Activated naive CD4-positive, alpha-beta T cell treated with anti-CD3 and anti-CD28 coated beads, Interleukin-2, amount 50 U/mL, for 24 hours (primary cell): ENCODE results near the gene WDR41.
"Not testable (repeated sequence)": the region's sequence is repeated elsewhere in the genome, so short reads cannot be mapped to it uniquely, and the experiment has no call there.

ENCODE experiments used
- H3K27ac Mint-ChIP-seq: one replicate; pipeline ENCODE4 v1.8.0; 2021; ENCODE audit warnings: mild to moderate bottlenecking, mixed read lengths
- H3K27me3 Mint-ChIP-seq: one replicate; pipeline ENCODE4 v1.8.0; 2021; ENCODE audit warnings: mixed read lengths
- H3K36me3 Mint-ChIP-seq: one replicate; pipeline ENCODE4 v1.8.0; 2021; ENCODE audit warnings: mixed read lengths
- H3K4me1 Mint-ChIP-seq: one replicate; pipeline ENCODE4 v1.8.0; 2021; ENCODE audit warnings: mixed read lengths
- H3K4me3 Mint-ChIP-seq: one replicate; pipeline ENCODE4 v1.8.0; 2021; ENCODE audit warnings: mild to moderate bottlenecking, mixed read lengths
- H3K9me3 Mint-ChIP-seq: one replicate; pipeline ENCODE4 v1.8.0; 2021; ENCODE audit warnings: mixed read lengths

The WDR41 gene

GRCh38 chr5:77398458-77398857 lies 93.7 kb downstream of the WDR41 start:
- H3K27ac Mint-ChIP-seq: no peak overlapping the region
- no peak overlapping the region for H3K4me3 Mint-ChIP-seq
- no peaks in the 10 kb centered on the region for H3K36me3 Mint-ChIP-seq
- H3K9me3 Mint-ChIP-seq: no peaks in the 10 kb centered on the region
- H3K4me1 Mint-ChIP-seq: peaks cover 6% of the 10 kb centered on the region
- no peaks in the 10 kb centered on the region for H3K27me3 Mint-ChIP-seq

- no peaks in the 10 kb centered on the region for H3K9me3 Mint-ChIP-seq
- H3K4me3 Mint-ChIP-seq: no peak overlapping the region
- H3K36me3 Mint-ChIP-seq: no peaks in the 10 kb centered on the region
- no peaks in the 10 kb centered on the region for H3K27me3 Mint-ChIP-seq
- H3K4me1 Mint-ChIP-seq: peaks cover 6% of the 10 kb centered on the region
- H3K27ac Mint-ChIP-seq: no peak overlapping the region
Measured at GRCh38 chr5:77397686-77398292, 94.3 kb downstream of the WDR41 start.

GRCh38 chr5:77396017-77396416 lies 96.1 kb downstream of the WDR41 start:
- H3K27ac Mint-ChIP-seq: no peak overlapping the region
- peaks cover 6% of the 10 kb centered on the region for H3K4me1 Mint-ChIP-seq

GRCh38 chr5:77394064-77394715 lies 97.9 kb downstream of the WDR41 start:
- Mint-ChIP-seq H3K36me3 (peaks cover 2% of the 10 kb centered on the region), H3K27ac (no peak overlapping the region), H3K9me3 (no peaks in the 10 kb centered on the region), H3K4me1 (peaks cover 6% of the 10 kb centered on the region), H3K27me3 (no peaks in the 10 kb centered on the region), H3K4me3 (no peak overlapping the region)

More at GRCh38 chr5:77396017-77396416, 96.1 kb downstream of the WDR41 start:
- Mint-ChIP-seq H3K9me3 (no peaks in the 10 kb centered on the region), H3K36me3 (peaks cover 2% of the 10 kb centered on the region), H3K27me3 (no peaks in the 10 kb centered on the region), H3K4me3 (no peak overlapping the region)

GRCh38 chr5:77391240-77391765 lies 100.8 kb downstream of the WDR41 start:
- no peaks in the 10 kb centered on the region for H3K27me3 Mint-ChIP-seq
- H3K36me3 Mint-ChIP-seq: peaks cover 2% of the 10 kb centered on the region
- H3K4me1 Mint-ChIP-seq: peaks cover 3% of the 10 kb centered on the region
- H3K4me3 Mint-ChIP-seq: no peak overlapping the region
- H3K27ac Mint-ChIP-seq: no peak overlapping the region
- H3K9me3 Mint-ChIP-seq: no peaks in the 10 kb centered on the region

GRCh38 chr5:77390795-77391194 lies 101.3 kb downstream of the WDR41 start:
- H3K9me3 Mint-ChIP-seq: no peaks in the 10 kb centered on the region
- H3K4me1 Mint-ChIP-seq: no peaks in the 10 kb centered on the region
- H3K36me3 Mint-ChIP-seq: peaks cover 2% of the 10 kb centered on the region

GRCh38 chr5:77390221-77390620 lies 101.9 kb downstream of the WDR41 start:
- peaks cover 2% of the 10 kb centered on the region for H3K36me3 Mint-ChIP-seq
- no peak overlapping the region for H3K27ac Mint-ChIP-seq
- H3K4me3 Mint-ChIP-seq: no peak overlapping the region
- H3K4me1 Mint-ChIP-seq: no peaks in the 10 kb centered on the region
- H3K27me3 Mint-ChIP-seq: no peaks in the 10 kb centered on the region
- no peaks in the 10 kb centered on the region for H3K9me3 Mint-ChIP-seq

More at GRCh38 chr5:77390795-77391194, 101.3 kb downstream of the WDR41 start:
- Mint-ChIP-seq H3K4me3 (no peak overlapping the region), H3K27ac (no peak overlapping the region), H3K27me3 (no peaks in the 10 kb centered on the region)

- no peak overlapping the region for H3K4me3 Mint-ChIP-seq
- no peaks in the 10 kb centered on the region for H3K27me3 Mint-ChIP-seq
- peaks cover 2% of the 10 kb centered on the region for H3K36me3 Mint-ChIP-seq
- no peak overlapping the region for H3K27ac Mint-ChIP-seq
- no peaks in the 10 kb centered on the region for H3K9me3 Mint-ChIP-seq
- no peaks in the 10 kb centered on the region for H3K4me1 Mint-ChIP-seq
Measured at GRCh38 chr5:77389746-77390145, 102.4 kb downstream of the WDR41 start.

GRCh38 chr5:77386340-77386739 lies 105.8 kb downstream of the WDR41 start:
- not testable (repeated sequence) for H3K4me1 Mint-ChIP-seq, H3K9me3 Mint-ChIP-seq, H3K27me3 Mint-ChIP-seq, H3K36me3 Mint-ChIP-seq, H3K27ac Mint-ChIP-seq, H3K4me3 Mint-ChIP-seq

GRCh38 chr5:77383336-77383735 lies 108.8 kb downstream of the WDR41 start:
- not testable (repeated sequence) for H3K27ac Mint-ChIP-seq

More at GRCh38 chr5:77383336-77383735, 108.8 kb downstream of the WDR41 start:
- not testable (repeated sequence) for H3K36me3 Mint-ChIP-seq, H3K27me3 Mint-ChIP-seq, H3K9me3 Mint-ChIP-seq, H3K4me3 Mint-ChIP-seq
- peaks cover 31% of the 10 kb centered on the region for H3K4me1 Mint-ChIP-seq
